Stimulated activated CD4-positive, alpha-beta T cell treated with anti-CD3 and anti-CD28 coated beads, Interleukin-15, amount 100 ng/mL, for 1 hour (primary cell): ENCODE measurements around the gene TRAPPC10.

Experiments
- DNase-seq, 2 donors: peaks; one replicate each; pipeline ENCODE4 v3.0.0-alpha.2; 2020; ENCODE audit warnings: low read depth in 1 of 2, low spot score in 1 of 2

The TRAPPC10 gene, protein sequence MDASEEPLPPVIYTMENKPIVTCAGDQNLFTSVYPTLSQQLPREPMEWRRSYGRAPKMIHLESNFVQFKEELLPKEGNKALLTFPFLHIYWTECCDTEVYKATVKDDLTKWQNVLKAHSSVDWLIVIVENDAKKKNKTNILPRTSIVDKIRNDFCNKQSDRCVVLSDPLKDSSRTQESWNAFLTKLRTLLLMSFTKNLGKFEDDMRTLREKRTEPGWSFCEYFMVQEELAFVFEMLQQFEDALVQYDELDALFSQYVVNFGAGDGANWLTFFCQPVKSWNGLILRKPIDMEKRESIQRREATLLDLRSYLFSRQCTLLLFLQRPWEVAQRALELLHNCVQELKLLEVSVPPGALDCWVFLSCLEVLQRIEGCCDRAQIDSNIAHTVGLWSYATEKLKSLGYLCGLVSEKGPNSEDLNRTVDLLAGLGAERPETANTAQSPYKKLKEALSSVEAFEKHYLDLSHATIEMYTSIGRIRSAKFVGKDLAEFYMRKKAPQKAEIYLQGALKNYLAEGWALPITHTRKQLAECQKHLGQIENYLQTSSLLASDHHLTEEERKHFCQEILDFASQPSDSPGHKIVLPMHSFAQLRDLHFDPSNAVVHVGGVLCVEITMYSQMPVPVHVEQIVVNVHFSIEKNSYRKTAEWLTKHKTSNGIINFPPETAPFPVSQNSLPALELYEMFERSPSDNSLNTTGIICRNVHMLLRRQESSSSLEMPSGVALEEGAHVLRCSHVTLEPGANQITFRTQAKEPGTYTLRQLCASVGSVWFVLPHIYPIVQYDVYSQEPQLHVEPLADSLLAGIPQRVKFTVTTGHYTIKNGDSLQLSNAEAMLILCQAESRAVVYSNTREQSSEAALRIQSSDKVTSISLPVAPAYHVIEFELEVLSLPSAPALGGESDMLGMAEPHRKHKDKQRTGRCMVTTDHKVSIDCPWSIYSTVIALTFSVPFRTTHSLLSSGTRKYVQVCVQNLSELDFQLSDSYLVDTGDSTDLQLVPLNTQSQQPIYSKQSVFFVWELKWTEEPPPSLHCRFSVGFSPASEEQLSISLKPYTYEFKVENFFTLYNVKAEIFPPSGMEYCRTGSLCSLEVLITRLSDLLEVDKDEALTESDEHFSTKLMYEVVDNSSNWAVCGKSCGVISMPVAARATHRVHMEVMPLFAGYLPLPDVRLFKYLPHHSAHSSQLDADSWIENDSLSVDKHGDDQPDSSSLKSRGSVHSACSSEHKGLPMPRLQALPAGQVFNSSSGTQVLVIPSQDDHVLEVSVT

DNA sequence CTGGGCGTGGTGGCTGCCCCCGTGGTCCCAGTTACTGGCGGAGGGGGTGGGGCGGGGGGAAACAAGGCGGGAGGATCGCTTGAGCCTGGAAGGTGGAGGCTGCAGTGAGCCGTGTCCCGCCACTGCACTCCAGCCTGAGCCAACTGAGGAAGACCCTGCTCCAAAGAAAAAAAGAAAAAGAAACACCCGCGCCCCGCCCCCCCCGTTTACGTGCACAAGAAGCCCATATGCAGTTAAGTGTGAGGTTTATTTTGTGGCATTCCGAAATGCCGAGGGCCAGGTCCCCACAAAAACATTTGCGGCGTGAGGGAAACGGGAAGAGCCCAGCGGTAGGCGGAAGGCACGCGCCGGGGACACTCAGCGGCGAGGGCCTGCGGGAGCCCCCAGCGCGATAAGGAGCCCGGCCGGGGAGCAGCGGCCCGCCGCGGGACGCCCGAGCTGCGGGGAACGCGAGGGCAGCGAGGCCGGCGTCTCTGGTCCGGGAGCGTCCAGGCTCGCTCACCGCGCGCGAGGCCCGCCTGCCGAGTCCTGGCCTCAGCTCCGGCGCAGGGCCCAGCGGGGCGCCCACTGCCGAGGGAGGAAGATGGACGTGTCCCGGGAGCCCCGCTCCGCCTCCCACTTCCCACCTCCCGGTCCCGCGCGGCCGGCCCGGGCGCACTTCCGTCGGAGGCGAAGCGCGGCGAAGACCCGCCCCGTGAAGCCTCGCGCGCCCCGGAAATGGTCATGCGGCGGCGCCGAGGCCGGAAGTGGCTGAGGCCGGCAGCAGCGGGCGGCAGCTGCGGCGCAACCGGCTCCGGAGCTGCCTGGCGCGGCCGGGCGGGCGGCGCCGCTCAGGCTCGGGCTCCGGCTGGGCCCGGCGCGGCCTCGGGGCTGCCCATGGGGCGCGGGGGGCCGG, at the start of gene TRAPPC10:
Gene TRAPPC10, plus strand, starts transcription at position 731 of the 895 bp plus-strand sequence. CDS start 185 bp downstream, outside the sequence.
- peak; percentile 60 to 73 for DNase-seq

DNA sequence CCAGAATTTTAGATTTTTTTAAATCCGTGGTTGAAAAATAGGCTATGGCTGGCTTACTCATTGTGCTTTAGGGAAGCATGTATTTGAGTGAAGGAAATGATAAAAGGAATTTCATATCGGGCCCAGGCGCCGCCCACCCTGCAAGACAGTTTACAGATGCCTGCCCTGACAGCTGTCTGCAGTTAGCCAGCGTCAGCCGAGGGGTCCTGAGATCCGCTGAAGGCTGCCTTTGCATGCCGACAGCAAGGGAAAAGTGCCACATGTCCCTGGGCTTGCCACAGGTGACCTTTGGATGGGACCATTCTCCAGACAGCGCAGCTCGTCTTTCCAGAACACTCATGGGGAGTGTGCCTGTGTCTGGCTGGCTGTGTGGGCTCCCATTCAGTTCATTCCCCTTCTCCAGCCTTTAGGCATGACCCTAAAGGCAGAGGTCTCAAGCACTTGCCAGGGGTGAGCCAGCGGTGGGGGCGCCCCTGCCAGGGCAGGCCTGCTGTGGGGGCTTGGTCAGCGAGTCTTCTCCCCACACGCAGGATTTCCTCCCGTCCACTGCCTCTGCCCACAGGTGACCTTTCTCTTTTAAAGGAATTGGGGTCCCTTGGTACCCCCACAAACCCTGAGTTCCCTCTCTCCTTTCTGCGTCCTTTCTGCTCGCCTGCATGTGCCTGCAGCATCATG, 46.1 kb upstream of the TRAPPC10 start:
- DNase-seq, result no peak

DNA sequence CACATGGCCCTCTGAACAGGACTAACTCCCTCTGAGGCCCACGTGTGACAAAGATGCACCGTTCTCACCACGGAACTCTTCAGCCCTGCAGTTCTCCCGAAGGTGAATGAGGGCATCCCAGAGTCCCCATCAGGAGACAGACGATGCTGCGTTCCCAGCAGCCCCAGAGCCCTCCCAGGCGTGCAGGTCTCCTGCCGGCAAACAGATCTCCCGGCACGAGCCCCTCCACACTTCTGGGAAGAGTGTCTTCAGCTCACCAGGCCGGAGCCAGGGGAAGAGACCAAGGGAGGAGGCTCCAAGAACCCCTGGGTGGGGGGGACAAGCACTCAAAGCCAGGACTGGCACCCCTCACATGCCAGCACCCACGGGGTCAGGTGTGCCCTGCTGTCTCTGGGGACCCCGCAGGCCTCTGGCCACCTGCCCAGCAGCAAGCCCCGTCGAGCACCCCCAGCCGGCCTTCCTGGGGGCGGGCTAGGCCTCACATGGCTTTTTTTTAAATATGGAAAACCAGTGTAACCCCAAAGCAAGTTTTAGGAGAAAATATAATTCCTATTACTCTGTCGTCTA, 45.1 kb upstream of the TRAPPC10 start:
- DNase-seq, result no peak

DNA sequence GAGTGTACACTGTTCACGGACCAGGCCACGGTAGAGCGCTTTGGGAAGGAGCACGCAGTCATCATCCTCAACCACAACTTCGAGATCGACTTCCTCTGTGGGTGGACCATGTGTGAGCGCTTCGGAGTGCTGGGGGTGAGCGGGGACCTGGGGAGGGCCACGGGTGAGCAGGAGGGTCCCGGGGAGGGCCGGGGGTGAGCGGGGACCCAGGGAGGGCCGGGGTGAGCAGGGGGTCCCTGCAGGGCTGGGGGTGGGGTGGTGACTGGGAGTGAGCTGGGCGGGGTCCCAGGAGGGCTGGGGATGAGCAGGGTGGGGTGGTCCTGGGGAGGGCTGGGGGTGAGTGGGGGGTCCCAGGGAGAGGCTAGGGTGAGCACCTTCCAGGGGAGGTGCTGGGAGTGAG, 44.1 kb upstream of the TRAPPC10 start:
- DNase-seq, result no peak

DNA sequence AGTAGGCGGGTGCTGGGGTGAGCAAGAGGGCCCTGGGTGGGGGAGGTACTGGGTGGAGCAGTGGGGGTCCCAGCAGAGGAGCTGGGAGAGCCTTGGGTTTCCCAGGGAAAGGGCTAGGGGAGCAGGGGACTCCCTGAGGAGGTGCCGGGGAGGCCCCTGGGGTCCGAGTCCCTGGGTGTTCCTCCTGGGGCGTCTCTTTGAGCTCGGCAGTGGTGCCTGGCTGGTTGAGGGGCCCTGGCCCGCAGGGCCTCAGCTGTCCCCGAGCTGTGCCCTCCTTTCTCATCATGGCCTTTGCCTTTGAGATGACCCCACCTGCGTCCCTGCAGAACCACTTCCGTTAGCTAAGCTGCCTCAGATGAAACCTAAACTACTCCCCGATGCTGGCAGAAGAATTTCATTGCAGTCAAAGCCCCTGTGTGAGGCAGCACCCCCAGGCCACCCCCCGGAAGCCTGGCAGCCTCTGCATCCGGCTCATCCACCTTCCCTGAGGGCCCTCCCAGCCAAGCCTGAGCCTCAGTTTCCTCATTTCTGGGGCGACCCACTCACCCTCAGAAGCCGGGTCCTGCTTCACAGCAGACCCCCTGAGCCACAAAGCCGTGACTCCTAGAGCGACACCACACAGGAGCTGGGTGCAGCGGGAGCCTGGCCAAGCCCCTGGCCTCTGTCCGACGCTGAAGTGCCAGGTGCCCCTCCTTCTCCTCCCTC, 43.5 kb upstream of the TRAPPC10 start:
- no peak for DNase-seq

DNA sequence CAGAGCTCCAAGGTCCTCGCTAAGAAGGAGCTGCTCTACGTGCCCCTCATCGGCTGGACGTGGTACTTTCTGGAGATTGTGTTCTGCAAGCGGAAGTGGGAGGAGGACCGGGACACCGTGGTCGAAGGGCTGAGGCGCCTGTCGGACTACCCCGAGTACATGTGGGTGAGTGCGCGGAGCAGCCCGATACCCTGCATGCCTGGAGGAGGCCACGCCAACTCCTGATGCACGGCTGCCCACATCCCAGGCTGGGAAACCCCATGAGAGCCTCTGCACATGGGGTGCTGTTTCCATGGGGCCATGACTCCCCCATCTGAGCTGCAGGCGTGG, 43.0 kb upstream of the TRAPPC10 start:
- no peak for DNase-seq

DNA sequence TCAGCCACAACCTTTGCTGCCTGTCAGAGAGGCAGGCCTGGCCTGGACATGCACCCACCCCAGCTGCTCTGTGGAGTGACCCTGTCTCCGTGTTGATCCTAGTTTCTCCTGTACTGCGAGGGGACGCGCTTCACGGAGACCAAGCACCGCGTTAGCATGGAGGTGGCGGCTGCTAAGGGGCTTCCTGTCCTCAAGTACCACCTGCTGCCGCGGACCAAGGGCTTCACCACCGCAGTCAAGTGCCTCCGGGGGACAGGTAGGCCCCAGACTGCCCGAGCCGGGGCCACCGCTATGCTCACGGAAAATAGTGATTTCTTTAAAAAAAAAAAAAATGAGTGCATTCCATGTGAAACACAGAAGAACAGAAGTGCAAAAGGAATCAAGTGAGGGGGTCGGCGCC, 41.6 kb upstream of the TRAPPC10 start:
- no peak for DNase-seq

DNA sequence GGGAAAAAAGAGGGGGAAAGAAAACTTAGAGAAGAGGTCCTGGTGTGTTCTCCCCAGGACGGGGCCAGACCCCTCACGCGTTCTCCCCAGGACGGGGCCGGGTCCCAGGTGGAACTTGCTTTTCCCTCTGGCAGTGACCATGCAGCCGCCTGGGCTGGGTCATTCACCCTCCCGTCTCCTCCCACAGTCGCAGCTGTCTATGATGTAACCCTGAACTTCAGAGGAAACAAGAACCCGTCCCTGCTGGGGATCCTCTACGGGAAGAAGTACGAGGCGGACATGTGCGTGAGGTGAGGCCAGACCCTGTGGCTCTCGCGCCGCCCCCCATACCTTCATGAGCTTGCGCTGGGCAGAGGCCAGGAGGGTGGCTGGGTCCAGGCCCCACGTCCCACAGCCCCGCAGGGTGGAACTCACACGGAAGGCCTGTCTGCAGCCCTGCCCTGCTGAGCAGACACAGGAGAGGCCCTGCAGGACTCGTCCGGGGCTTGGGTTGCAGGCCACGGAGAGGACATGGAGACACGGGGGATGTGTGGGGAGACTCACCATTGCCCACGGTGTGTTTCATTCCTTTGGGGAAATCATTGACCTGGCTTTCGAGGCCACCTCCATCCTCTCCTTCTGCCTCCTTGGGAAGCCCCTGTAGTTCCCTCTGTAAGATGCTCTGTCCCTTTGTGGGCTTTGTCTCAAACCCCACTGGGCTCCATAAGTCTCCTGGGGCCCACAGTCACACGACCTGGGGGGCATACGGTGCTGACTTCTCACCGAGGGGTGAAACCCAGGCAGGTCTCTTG, 40.7 kb upstream of the TRAPPC10 start:
- no peak for DNase-seq

DNA sequence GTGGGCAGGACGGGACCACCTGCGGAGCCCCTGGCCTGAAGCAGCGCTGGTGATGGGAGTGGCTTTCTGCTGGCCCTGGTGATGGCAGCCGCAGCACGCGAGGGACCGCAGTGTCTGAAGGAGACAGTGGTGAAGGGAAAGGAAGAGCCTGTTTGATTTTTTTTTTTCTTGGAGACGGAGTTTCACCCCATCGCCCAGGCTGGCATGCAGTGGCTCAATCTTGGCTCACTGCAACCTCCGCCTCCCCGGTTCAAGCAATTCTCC, 40.2 kb upstream of the TRAPPC10 start:
- no peak for DNase-seq

DNA sequence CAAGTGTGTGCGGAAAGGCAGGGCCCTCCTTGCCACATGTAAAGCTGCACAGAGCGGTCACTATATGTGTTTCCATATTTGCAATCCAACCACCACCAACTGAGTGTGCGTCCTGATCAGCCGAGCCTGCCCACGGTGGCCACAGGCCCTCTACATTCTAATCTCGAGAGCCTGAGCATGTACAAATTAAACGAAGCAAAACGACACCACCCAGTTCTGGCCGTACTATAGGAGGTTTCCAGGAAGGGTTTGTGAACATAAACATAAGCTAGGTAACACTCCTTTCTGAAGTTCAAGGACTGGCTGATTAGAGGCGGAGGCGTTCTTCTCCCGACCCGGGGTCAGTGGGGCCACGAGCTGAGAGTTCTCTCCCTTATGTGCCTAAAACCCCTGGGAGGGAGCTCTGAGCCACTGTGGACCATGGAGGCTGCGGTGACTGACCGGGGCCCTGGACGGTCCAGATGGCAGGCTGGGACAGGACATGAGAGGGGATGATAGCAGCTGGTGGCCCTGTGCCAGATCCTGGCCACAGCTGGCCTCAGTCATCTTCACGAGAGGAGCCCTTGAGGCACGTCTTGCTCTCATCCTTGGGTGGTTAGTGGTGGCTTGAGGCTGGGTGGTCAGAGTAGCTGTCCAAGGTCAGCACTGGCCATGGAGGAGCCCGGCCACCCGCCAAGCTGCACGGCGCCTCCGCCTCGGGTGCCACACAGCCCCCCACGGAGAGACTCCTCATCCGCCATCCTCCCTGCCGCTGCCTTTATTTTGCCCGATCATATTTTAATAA, 39.1 kb upstream of the TRAPPC10 start:
- DNase-seq, result no peak

DNA sequence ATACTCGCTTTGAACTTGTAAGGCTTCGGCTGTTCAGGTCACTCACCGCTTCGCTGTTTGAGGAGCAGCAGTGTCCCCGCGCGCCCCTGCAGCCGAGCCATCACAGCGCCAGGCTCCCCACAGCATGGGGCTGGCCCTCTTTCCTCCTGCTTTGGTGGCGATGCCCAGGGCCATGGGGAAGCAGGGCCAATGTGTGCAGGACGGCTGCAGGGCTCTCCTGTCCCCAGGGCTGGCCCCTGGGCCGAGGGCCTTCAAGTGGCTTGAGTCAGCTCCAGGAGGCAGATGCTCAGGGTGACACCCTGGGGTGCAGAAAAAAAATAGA, 38.5 kb upstream of the TRAPPC10 start:
- no peak for DNase-seq

DNA sequence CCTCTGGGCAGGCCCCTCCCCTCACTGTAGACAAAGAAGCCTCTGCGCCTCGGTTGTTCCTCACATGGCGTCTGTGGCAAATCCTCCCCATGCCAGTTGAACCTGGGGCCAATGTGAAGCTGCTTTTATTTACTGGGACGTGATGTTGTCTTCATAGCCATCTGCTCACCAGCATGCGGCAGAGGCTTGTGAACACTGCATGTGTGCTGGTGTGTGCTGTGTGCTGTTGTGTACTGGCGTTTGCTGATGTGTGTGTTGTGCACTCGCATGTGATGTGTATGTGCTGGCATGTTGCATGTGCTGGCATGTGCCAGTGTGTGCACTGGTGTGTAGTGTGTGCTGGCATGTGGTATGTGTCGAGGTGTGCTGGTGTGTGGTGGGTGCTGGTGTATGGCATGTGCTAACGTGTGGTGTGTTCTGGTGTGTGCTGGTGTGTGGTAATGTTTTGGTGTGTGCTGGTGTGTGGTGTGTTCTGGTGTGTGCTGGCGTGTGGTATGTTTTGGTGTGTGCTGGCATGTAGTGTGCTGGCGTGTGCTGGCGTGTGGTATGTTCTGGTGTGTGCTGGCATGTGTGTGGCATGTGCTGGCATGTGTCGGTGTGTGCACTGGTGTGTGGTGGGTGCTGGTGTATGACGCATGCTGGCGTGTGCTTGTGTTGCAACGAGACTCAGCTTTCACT, 37.2 kb upstream of the TRAPPC10 start:
- no peak for DNase-seq

DNA sequence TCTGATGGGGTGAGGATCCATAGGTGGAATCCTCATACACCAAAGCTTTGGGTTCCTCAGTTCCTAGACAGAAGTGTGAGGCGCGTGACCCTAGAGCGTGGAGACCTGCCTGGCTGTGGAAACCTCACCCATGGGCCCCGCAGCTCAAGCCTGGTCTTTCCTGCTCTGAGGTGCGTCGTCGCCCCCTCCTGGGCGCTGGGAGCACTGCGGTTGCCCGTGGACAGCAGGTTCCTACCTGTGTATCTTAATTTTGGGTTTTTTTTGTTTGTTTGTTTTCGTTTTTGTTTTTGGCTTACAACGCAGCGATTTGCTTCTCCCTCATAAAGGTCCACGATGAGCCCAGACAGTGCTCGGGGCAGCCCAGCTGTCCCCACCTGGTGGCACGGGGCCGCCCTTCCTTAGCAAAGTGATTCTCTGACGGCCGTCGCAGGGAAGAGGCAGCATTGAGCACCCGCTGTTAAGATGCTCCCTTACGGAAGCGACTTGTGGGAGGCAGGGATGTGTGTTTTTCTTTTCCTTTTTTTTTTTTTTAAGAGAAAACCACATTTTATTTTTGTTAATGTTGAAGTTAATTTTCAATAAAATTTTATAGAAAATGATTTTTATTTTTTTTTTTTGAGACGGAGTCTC, 36.5 kb upstream of the TRAPPC10 start:
- peak; percentile 66 to 75 for DNase-seq

DNA sequence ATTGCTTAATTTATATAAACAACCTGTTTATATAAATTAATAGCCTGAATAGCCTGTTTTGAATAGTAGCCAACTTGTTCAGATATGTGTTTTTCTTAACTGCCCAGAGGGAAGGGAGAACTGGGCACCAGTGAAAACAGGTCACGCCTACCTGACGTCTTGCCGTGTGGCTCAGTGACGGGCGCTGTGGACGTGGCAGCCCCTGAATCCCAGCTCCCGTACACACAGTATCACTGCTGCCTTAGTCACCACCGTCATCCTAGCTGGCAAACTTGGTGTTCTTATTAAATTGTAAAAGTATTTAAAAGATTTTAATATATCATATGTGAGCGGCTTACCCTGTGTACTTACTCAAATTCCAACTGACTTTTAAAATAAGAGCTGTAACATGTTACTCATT, 35.4 kb upstream of the TRAPPC10 start:
- DNase-seq, result no peak

DNA sequence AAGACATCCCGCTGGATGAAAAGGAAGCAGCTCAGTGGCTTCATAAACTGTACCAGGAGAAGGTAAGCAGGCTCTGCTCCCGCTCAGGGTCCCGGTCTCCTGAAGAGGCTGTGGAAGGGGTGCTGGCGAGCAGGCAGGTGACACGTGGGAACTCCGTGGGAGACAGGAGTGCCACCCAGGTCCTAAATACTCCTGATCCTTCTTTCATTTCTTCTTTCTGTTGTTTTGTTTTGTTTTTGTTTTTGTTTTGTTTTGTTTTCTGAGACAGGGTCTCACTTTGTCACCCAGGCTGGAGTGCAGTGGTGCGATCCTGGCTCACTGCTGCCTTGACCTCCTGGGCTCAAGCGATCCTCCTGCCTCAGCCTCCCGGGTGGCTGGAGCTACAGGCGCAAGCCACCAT, 34.0 kb upstream of the TRAPPC10 start:
- DNase-seq, result no peak

DNA sequence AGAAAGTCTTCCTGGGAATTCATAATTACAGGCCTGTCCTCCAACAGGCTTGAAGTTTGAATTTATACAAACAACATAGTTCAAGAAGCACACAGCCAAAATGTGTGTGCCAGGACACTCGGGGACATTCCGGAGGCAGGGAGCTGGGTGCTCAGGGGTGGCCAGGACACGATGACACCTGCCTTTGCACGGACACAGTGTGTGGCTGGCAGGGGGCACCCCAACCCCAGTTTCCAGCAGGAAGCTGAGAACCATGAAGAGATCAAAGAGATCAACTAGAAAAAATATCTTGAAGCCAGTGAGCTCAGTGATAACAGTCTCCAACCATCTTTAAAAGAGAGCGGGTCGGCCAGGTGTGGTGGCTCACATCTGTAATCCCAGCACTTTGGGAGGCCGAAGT, 32.5 kb upstream of the TRAPPC10 start:
- no peak for DNase-seq
